DMS114 treated with DMSO at 0.1 percent for 48 hours (cell line): Measurements from ENCODE around the gene TLL2.

ENCODE experiments used
- DNase-seq: peaks from one replicate; lab custom pipeline; 2025; ENCODE audit not compliant: unreplicated experiment; lab: John Stamatoyannopoulos, UW

TLL2 gene

GRCh38 chr10:96431211-96431970, 82.3 kb downstream of the TLL2 start:
- DNase-seq = no peak

- no peak for DNase-seq
Observed at GRCh38 chr10:96427291-96427690, 86.4 kb downstream of the TLL2 start.

GRCh38 chr10:96422525-96422924, 91.2 kb downstream of the TLL2 start:
- DNase-seq = no peak

GRCh38 chr10:96421995-96422394, 91.7 kb downstream of the TLL2 start:
- no peak for DNase-seq

GRCh38 chr10:96420228-96421009, 93.3 kb downstream of the TLL2 start:
- no peak for DNase-seq

- DNase-seq = no peak
Observed at GRCh38 chr10:96419351-96419750, 94.4 kb downstream of the TLL2 start.

- DNase-seq = no peak
Observed at GRCh38 chr10:96418582-96418981, 95.1 kb downstream of the TLL2 start.

- no peak for DNase-seq
Observed at GRCh38 chr10:96417441-96417840, 96.3 kb downstream of the TLL2 start.

- DNase-seq = no peak
Observed at GRCh38 chr10:96416643-96417042, 97.1 kb downstream of the TLL2 start.

- no peak for DNase-seq
Observed at GRCh38 chr10:96415891-96416554, 97.7 kb downstream of the TLL2 start.

- no peak for DNase-seq
Observed at GRCh38 chr10:96415150-96415890, 98.4 kb downstream of the TLL2 start.

GRCh38 chr10:96414303-96414702, 99.4 kb downstream of the TLL2 start:
- no peak for DNase-seq

GRCh38 chr10:96413151-96413787, 100.5 kb downstream of the TLL2 start:
- DNase-seq = no peak

- DNase-seq = no peak
Observed at GRCh38 chr10:96411716-96412320, 101.9 kb downstream of the TLL2 start.

GRCh38 chr10:96410296-96410695, 103.4 kb downstream of the TLL2 start:
- DNase-seq = no peak

- DNase-seq = no peak
Observed at GRCh38 chr10:96408201-96408600, 105.5 kb downstream of the TLL2 start.

GRCh38 chr10:96407560-96408069, 106.1 kb downstream of the TLL2 start:
- no peak for DNase-seq

GRCh38 chr10:96406091-96406490, 107.6 kb downstream of the TLL2 start:
- no peak for DNase-seq

- no peak for DNase-seq
Observed at GRCh38 chr10:96402417-96403305, 111.1 kb downstream of the TLL2 start.
